RWPE1 (cell line): ENCODE measurements around the gene GPER1.
"Not testable (repeated sequence)": the region's sequence is repeated elsewhere in the genome, so short reads cannot be mapped to it uniquely, and the experiment has no call there.

ENCODE experiments used
- CTCF ChIA-PET: fragments of 350-600 bp; sonication (Branson Sonifier 250); formaldehyde crosslinking; extraction: SDS; loops from one replicate; lab custom pipeline; 2021; lab: Yijun Ruan, JAX
- POLR2A ChIA-PET: fragments of 400-600 bp; formaldehyde crosslinking; extraction: SDS; loops from one replicate; lab custom pipeline; 2020; ENCODE audit warnings: antibody characterized with exemption; ENCODE audit not compliant: low non-redundant PET; lab: Yijun Ruan, JAX
- DNase-seq: peaks from one replicate; pipeline ENCODE4 v3.0.0; 2012; ENCODE audit warnings: low spot score
- H3K27ac ChIP-seq: fragments of 450-650 bp; 2 replicates; pipeline ENCODE4 v1.5.1; 2017
- TF ChIP-seq, protein P1 (sequence below): fragments of 450-650 bp; conservative IDR thresholded peaks from 2 replicates; pipeline ENCODE4 v1.5.1; 2017; ENCODE audit warnings: low read depth, mild to moderate bottlenecking

GPER1 gene

DNA sequence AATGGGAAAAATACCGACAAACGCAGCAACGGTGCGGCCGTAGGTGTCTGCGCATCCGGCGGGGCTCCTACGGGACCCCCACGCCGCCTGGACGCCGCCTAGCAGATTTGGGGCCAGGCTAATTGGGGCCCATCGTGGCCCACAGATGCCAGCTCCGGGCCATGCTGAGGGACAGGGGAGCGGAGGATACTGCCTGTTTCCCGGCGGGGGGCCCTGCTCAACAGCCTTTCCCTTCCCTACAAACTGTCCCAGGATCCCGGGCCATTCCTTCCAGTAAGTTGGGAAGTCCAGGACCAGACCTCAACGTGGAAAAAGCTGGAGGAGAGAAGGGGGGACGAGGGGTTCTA lies 21.7 kb upstream of the GPER1 start:
- ChIA-PET CTCF (interaction anchor here (0.6 to 2.7 kb wide), 17 partner anchors 9 to 152 kb away, joined by 3 to 80 read pairs (median 5); partner anchors contain the start of genes COX19 and ZFAND2A), POLR2A (no interaction called here)
- peak overlapping the region; percentile 73 for H3K27ac ChIP-seq
- TF ChIP-seq, protein P1, sequence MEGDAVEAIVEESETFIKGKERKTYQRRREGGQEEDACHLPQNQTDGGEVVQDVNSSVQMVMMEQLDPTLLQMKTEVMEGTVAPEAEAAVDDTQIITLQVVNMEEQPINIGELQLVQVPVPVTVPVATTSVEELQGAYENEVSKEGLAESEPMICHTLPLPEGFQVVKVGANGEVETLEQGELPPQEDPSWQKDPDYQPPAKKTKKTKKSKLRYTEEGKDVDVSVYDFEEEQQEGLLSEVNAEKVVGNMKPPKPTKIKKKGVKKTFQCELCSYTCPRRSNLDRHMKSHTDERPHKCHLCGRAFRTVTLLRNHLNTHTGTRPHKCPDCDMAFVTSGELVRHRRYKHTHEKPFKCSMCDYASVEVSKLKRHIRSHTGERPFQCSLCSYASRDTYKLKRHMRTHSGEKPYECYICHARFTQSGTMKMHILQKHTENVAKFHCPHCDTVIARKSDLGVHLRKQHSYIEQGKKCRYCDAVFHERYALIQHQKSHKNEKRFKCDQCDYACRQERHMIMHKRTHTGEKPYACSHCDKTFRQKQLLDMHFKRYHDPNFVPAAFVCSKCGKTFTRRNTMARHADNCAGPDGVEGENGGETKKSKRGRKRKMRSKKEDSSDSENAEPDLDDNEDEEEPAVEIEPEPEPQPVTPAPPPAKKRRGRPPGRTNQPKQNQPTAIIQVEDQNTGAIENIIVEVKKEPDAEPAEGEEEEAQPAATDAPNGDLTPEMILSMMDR: no peak
- no peak for DNase-seq

GRCh38 chr7:1068013-1068412 lies 19.9 kb upstream of the GPER1 start:
- POLR2A ChIA-PET: no interaction called here
- H3K27ac ChIP-seq: peak overlapping the region; percentile 3; the same call in 1 of the 2 replicates
- DNase-seq: no peak
- TF ChIP-seq, protein P1: no peak
- CTCF ChIA-PET: no interaction called here

- no peak for DNase-seq
- TF ChIP-seq, protein P1: no peak
- ChIA-PET POLR2A (no interaction called here), CTCF (no interaction called here)
- H3K27ac ChIP-seq: peak overlapping the region; percentile 3; the same call in 1 of the 2 replicates
Measured at GRCh38 chr7:1068619-1069018, 19.3 kb upstream of the GPER1 start.

- peak overlapping the region; percentile 24; the same call in 1 of the 2 replicates for H3K27ac ChIP-seq
- TF ChIP-seq, protein P1: no peak
- CTCF ChIA-PET: interaction anchor here (0.7 kb wide), 1 partner anchor 18 kb away, joined by 4 read pairs; no protein-coding TSS in a partner anchor
- no peak for DNase-seq
- POLR2A ChIA-PET: no interaction called here
Measured at GRCh38 chr7:1070544-1071011, 17.3 kb upstream of the GPER1 start.

- CTCF ChIA-PET: interaction anchor here (0.6 kb wide), 1 partner anchor 27 kb away, joined by 5 read pairs; no protein-coding TSS in a partner anchor
- H3K27ac ChIP-seq: peak overlapping the region; percentile 24; the same call in 1 of the 2 replicates
- TF ChIP-seq, protein P1: no peak
- no peak for DNase-seq
- POLR2A ChIA-PET: no interaction called here
Measured at GRCh38 chr7:1071731-1072254, 16.1 kb upstream of the GPER1 start.

DNA sequence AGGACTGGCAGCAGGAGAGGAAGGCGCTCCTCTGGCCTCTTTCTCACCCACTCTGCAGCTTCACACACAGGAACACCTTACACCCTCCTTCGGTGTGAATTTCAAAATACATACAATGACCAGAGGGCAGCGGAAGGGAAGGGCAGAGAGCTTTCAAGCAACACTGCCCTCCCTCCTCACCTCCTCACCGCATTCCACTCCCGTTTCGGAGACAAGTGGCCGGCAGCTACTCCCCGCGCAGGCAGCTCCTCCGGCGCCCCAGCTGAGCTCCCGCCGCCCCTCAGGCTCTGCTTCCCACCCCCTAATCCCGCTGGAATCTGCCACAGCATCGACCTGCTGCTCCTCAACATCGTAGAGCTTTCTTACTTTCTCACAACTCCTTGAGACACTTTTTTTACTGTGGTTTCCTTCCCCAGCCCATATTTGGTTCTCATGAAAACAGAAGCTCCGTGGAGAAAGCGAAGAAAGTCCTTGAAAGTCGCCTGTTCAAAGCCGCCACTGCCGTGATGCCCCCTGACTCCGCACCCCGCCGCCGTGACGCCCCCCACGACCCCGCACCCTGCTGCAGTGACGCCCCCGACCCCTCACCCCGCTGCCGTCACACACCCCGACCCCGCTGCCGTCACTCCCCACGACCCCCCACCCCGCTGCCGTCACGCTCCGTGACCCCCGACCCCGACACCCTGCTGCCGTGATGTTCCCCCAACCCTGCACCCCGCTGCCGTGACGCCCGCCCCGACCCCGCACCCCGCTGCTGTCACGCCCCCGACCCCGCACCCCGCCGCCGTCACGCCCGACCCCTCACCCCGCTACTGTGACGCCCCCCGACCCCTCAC lies 14.6 kb upstream of the GPER1 start:
- peak overlapping the region; percentile 42 for H3K27ac ChIP-seq
- ChIA-PET POLR2A (interaction anchor here (0.7 kb wide), 1 partner anchor 25 kb away, joined by 3 read pairs; no protein-coding TSS in a partner anchor), CTCF (interaction anchor here (0.6 kb wide), 1 partner anchor 80 kb away, joined by 3 read pairs; no protein-coding TSS in a partner anchor)
- TF ChIP-seq, protein P1: no peak
- no peak for DNase-seq

GRCh38 chr7:1074018-1074417 lies 13.9 kb upstream of the GPER1 start:
- POLR2A ChIA-PET, H3K27ac ChIP-seq, DNase-seq: not testable (repeated sequence)
- CTCF ChIA-PET: interaction anchor here (0.6 to 2.7 kb wide), 2 partner anchors 8 to 81 kb away, joined by 3 to 16 read pairs; no protein-coding TSS in a partner anchor
